Fibroblast of the aortic adventitia (primary cell): ENCODE measurements around the gene CDH16. TPM values are rescaled to one million over a fixed set of nuclear protein-coding genes. Genes with fewer than 3 reads are reported as not detected.

Experiments
- DNase-seq: peaks from one replicate; pipeline ENCODE4 v3.0.0-alpha.2; 2010; ENCODE audit warnings: low read depth
- H3K4me3 ChIP-seq: 2 replicates; pipeline ENCODE4 v1.5.1; 2011; ENCODE audit warnings: low read depth, mild to moderate bottlenecking, control low read depth, low read length, moderate library complexity
- CTCF ChIP-seq: IDR thresholded peaks from 2 replicates; pipeline ENCODE4 v1.5.1; 2011; ENCODE audit warnings: mild to moderate bottlenecking, low read length, control low read depth, inconsistent platforms; ENCODE audit not compliant: insufficient read depth
- total RNA-seq: library from RNA; depleted of rRNA; stranded (reverse); fragments of >200 nt; gene quantifications from 2 replicates; pipeline ENCODE4 v1.2.3, GENCODE V29; 2012; ENCODE audit warnings: low replicate concordance

CDH16 gene
- total RNA-seq, 1 donor, result not detected

GRCh38 chr16:66881964-66882508 is 36.6 kb downstream of the CDH16 start:
- H3K4me3 ChIP-seq, result no peak overlapping the region
- TF ChIP-seq CTCF, result no peak
- DNase-seq, result no peak

- peak overlapping the region; percentile 93 for H3K4me3 ChIP-seq
- DNase-seq, result no peak
- no peak for TF ChIP-seq CTCF
Measured at GRCh38 chr16:66881560-66881959, 37.1 kb downstream of the CDH16 start.

GRCh38 chr16:66881014-66881417 is 37.7 kb downstream of the CDH16 start:
- TF ChIP-seq CTCF, result no peak
- no peak for DNase-seq
- peak overlapping the region; percentile 93 for H3K4me3 ChIP-seq

- H3K4me3 ChIP-seq, result peak within 1 kb of the TSS; percentile 93
- DNase-seq, result peak; percentile 94
- TF ChIP-seq CTCF, result no peak
Measured at GRCh38 chr16:66880288-66881013, 38.2 kb downstream of the CDH16 start, which contains the start of gene PDP2. PDP2 (plus strand) TSS chr16:66880515; CDS start chr16:66884285, 3,770 bp downstream.

GRCh38 chr16:66878067-66878466 is 40.6 kb downstream of the CDH16 start:
- H3K4me3 ChIP-seq, result no peak overlapping the region
- no peak for DNase-seq
- no peak for TF ChIP-seq CTCF

- no peak overlapping the region for H3K4me3 ChIP-seq
- DNase-seq, result peak; percentile 65
- no peak for TF ChIP-seq CTCF
Measured at GRCh38 chr16:66874079-66874775, 44.5 kb downstream of the CDH16 start.
